Body of pancreas (tissue), 4 donors: ENCODE measurements around the gene ZNF653. TPM values are rescaled to one million over a fixed set of nuclear protein-coding genes. Genes with fewer than 3 reads are reported as not detected.
A peak's percentile ranks its signal among the peaks of the same experiment; 100 is the strongest.

Source experiments
- ATAC-seq: fragments of 150-250 bp; one replicate; pipeline ENCODE4 v1.9.1; 2016
- DNase-seq, 4 donors: peaks; one replicate each; pipeline ENCODE4 v3.0.0-alpha.2; 2019
- H3K27ac ChIP-seq, 4 donors: fragments of 200-600 bp; sonication (generic); 1 replicate in 3 of 4; 2 replicates in 1 of 4; pipeline versions ENCODE4 v1.5.1 to v1.6.1; 2016 to 2019; ENCODE audit warnings: mild to moderate bottlenecking in 1 of 4, mixed read lengths in 1 of 4, moderate library complexity in 1 of 4
- H3K27me3 ChIP-seq, 2 donors: fragments of 200-600 bp; sonication (generic); one replicate each; pipeline ENCODE4 v1.6.0; 2016; ENCODE audit warnings: mild to moderate bottlenecking in 1 of 2
- H3K36me3 ChIP-seq, 2 donors: fragments of 200-600 bp; sonication (generic); replicated peaks in 1 of 2; 2 replicates each; pipeline ENCODE4 v1.5.1; 2016; ENCODE audit warnings: low read depth in 2 of 2; ENCODE audit not compliant: insufficient read depth in 1 of 2
- H3K4me1 ChIP-seq: fragments of 200-600 bp; sonication (generic); one replicate; pipeline ENCODE4 v1.6.0; 2016
- H3K4me3 ChIP-seq, 2 donors: fragments of 200-600 bp; sonication (generic); 1 replicate in 1 of 2; 2 replicates in 1 of 2; pipeline ENCODE4 v1.5.1; 2016 to 2019
- H3K9me3 ChIP-seq, 3 donors: fragments of 200-600 bp; sonication (generic); 1 replicate in 2 of 3; 2 replicates in 1 of 3; pipeline ENCODE4 v1.5.1; 2016
- CTCF ChIP-seq, 7 experiments: fragments of 450-650 bp in 4 of 7; fragments of 200-600 bp in 3 of 7; sonication (generic) in 3 of 7; IDR thresholded peaks; one replicate each; pipeline ENCODE4 v1.5.1; 2016 to 2019; ENCODE audit warnings: antibody characterized with exemption in 7 of 7
- POLR2A ChIP-seq, 3 donors: fragments of 450-650 bp; IDR thresholded peaks; one replicate each; pipeline ENCODE4 v1.6.1; 2016; ENCODE audit warnings: antibody characterized with exemption in 3 of 3, mild to moderate bottlenecking in 2 of 3
- WGBS, 2 donors: methylation state at CpG; one replicate each; pipeline ENCODE4 v1.1.5; 2017; 5-methylcytosine and 5-hydroxymethylcytosine counted together
- intact Hi-C: fragments of 100-400 bp; cut with DNase I; formaldehyde crosslinking; loops from one replicate; pipeline ENCODE4 v1.15.1; 2023
- total RNA-seq, 2 donors: library from RNA; depleted of rRNA; stranded (reverse); fragments of >200 nt; gene quantifications; one replicate each; pipeline ENCODE4 v1.1.0, GENCODE V29; 2016

ZNF653 gene
- total RNA-seq, 2 donors from 2014 or later, result 9.6 to 22.1 TPM

DNA sequence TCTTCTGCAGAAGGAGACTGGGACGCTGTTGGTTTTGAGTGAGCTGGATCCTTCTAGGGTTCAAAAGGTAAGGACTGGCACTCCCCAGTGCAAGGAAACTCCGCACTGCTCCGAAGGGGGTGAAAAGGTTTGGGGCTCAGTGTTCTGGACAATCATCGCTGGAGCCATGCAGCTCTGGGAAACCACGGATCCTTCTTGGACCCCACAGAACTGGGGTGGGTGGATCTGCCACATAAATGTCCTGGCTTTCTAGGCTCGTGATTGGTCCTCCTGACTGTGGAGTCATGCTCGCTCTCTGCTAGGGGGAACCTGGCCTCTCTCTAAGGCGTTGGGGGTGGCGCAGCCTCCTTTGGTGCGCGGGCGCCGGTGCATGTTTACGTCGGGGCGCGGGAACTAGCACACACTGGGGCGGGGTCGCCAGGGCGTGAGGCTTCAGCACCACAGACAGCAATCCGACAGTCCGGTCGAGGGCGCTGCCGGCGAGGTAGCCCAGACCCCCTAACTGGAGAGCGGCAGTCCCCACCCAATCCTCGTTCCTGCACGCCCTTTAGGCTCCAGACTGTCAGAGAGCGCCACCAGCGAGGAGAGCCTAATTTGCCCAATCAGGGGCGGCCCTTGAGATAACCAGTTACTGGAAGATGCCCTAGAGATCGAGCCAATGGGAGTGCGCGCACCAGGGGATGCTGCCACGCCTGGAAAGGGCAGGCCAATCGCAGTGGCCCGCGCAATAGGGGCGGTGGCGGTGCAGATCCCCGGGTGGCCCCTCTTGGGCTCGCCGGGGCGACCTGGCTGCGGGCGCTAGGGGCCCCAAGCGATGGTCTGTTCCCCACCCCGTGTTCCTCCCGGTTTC lies 23.9 kb downstream of the ZNF653 start:
- TF ChIP-seq POLR2A (IDR thresholded peaks at IDR 0.05), result peak in 1 of 3 donors; percentile 9
- TF ChIP-seq CTCF (IDR thresholded peaks at IDR 0.05), result no peak
- ATAC-seq, result peak; percentile 34
- Histone ChIP-seq H3K27ac (no peak overlapping the region), H3K36me3 (no peaks in the 10 kb centered on the region), H3K4me3 (no peak overlapping the region), H3K4me1 (peaks cover 30% of the 10 kb centered on the region), H3K27me3 (peaks cover 0 to 35% of the 10 kb centered on the region in 2 donors), H3K9me3 (no peaks in the 10 kb centered on the region)
- 5 to 20% methylated on average over 1 to 50 of the region's 50 CpGs for WGBS, 2 donors
- peak in 3 of 4 donors; percentile 37 to 63 (median 51) for DNase-seq
- intact Hi-C loops, result loop anchor here (10.0 kb wide), 1 partner anchor 187 kb away; the partner anchor contains the start of gene TSPAN16

GRCh38 chr19:11480715-11481533 lies 24.7 kb downstream of the ZNF653 start, which contains the start of gene ELAVL3:
ELAVL3 (minus strand) TSS chr19:11481046; CDS start chr19:11480608, 438 bp downstream.
- Histone ChIP-seq H3K4me3 (no peak within 1 kb of the TSS), H3K27me3 (peaks cover 0 to 35% of the 10 kb centered on the region in 2 donors), H3K27ac (no peak within 1 kb of the TSS), H3K4me1 (peaks cover 30% of the 10 kb centered on the region), H3K9me3 (no peaks in the 10 kb centered on the region), H3K36me3 (no peaks in the 10 kb centered on the region)
- DNase-seq (no peak), ATAC-seq (no peak)
- intact Hi-C loops, result loop anchor here (10.0 kb wide), 1 partner anchor 186 kb away; the partner anchor contains the start of gene TSPAN16
- TF ChIP-seq CTCF (IDR thresholded peaks at IDR 0.05) (no peak), POLR2A (IDR thresholded peaks at IDR 0.05) (no peak)
- 6 to 23% methylated on average over 25 to 63 of the region's 77 CpGs for WGBS, 2 donors

DNA sequence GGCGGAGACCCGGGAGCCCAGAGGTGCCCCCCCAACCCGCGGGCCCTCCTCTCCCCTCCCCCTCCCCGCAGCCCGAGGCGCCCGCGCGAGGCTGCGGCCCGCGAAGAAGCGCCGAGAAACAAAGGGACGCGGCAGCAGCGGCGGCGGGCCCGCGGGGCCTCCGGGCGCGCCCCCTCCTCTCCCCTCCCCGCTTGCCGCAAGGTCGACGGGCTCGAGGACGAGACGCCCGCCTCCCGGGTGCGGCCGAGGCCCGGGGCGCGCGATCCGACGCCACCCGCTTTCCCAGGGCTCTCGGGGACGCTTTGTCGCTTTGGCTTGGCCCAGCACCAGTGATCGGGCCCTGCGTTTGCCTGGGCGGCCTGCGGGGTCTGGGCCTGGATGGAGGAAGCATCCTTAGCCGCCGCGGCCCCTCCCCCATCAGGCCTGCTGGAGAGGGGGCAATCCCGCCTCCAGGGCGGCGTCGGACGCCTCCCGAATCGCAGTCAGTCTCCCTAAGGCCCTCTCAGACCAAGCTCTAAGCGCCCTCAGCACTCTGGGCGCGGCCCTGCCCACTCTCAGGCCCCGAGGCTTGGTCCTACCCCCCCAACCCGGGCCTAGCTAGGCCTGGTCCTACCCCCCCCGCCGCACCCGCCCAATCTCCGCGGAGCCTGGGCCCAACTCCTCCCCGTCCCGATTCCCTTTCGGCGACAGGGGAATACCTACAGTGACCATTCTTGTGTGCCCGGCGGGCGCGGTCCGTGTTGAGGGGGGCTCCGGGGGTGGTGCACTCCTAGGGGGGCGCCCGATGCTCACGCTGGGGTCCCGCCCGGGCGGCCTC lies 25.5 kb downstream of the ZNF653 start:
- Histone ChIP-seq H3K27ac (no peak overlapping the region), H3K27me3 (peaks cover 0 to 35% of the 10 kb centered on the region in 2 donors), H3K36me3 (no peaks in the 10 kb centered on the region), H3K4me1 (peaks cover 30% of the 10 kb centered on the region), H3K4me3 (no peak overlapping the region), H3K9me3 (no peaks in the 10 kb centered on the region)
- 4 to 23% methylated on average over 15 to 76 of the region's 86 CpGs for WGBS, 2 donors
- no peak for TF ChIP-seq CTCF (IDR thresholded peaks at IDR 0.05)
- TF ChIP-seq POLR2A (IDR thresholded peaks at IDR 0.05), result no peak
- intact Hi-C loops, result loop anchor here (10.0 kb wide), 1 partner anchor 185 kb away; the partner anchor contains the start of gene TSPAN16
- DNase-seq, result no peak
- no peak for ATAC-seq

DNA sequence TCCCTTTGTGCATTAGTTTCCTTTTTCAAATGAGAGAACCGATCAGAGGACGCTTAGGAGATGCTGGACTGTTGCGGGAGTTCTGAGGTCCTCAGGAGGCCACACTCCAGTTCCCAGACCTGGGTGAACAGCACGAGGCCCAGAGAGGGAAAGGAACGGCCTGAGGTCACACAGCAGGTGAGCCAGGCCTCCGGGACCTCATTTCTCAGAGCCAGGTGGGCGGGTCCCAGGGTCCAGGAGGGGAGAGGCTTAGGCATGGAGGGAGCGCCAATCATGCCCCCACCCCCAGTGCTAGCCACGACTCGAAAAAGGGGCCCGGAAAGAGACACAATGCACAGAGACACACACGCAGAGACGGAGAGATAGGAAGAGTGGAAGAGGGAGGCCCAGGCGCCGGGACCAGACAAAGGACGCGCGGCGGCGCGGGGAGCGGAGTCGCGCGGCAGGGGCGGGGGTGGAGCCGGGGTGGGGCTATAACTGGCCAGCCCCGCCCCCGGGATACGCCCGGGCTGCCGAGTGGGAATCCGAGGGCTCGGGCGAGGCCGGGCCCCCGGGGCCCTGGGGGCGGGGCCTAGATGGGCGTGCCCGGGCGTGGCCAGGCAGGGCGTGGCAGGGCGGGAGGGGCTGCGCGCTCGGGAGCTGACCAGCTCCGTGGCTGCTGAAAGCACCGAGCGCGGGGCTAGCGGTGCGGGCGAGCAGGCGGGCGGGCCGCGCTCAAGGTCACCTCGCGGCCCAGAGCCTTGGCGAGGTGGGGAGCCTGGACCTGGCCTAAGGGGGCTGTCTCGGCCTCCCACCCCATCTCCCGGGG lies 26.3 kb downstream of the ZNF653 start:
- no peaks in the 10 kb centered on the region for H3K36me3 ChIP-seq
- DNase-seq (peak in 3 of 4 donors; percentile 27 to 65 (median 45)), ATAC-seq (peak; percentile 41)
- peaks cover 0 to 35% of the 10 kb centered on the region in 2 donors for H3K27me3 ChIP-seq
- no peak overlapping the region for H3K27ac ChIP-seq
- H3K9me3 ChIP-seq, result no peaks in the 10 kb centered on the region
- no peak for TF ChIP-seq CTCF (IDR thresholded peaks at IDR 0.05)
- no peak for TF ChIP-seq POLR2A (IDR thresholded peaks at IDR 0.05)
- H3K4me3 ChIP-seq, result no peak overlapping the region
- intact Hi-C loops, result no loop called here
- peaks cover 30% of the 10 kb centered on the region for H3K4me1 ChIP-seq
- 28 to 31% methylated on average over 9 to 28 of the region's 62 CpGs for WGBS, 2 donors
